ENCODE data around the gene SEPTIN12.
"Not testable (repeated sequence)": the region's sequence is repeated elsewhere in the genome, so short reads cannot be mapped to it uniquely, and the experiment has no call there.

Gene SEPTIN12

DNA sequence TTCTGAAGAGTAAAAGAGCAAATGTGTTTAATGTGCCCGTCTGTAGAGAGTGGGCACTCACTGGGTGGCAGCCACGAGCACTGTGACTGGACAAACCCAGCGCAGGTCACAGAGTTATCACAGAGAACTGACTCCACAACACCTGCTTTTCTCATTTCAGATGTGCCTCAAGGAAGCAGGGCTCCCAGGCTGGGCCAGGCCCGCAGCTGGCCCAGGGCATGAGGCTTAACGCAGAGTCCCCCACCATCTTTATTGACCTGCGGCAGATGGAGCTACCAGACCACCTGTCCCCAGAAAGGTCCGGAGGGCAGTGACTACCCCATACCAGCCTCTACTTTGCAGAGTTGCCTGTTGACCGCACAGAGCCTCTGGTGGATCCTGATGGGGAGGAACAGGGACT is 41.9 kb downstream of the SEPTIN12 start:
- Histone ChIP-seq H3K4me1 (ENCODE audit: control insufficient read depth, low read depth, low read length) (no peaks in the 10 kb centered on the region), H4K8ac (ENCODE audit: low read depth, low read length) (no peak overlapping the region), H3K4me3 (ENCODE audit: low read length) (no peak overlapping the region), H4K5ac (ENCODE audit: low read length) (no peak overlapping the region), H3K36me3 (ENCODE audit: control insufficient read depth, insufficient read depth, low read length) (peaks cover 3% of the 10 kb centered on the region), H3K79me2 (ENCODE audit: control insufficient read depth, insufficient read depth, low read length) (no peaks in the 10 kb centered on the region), H3K23ac (ENCODE audit: low read length) (no peak overlapping the region), H3K4ac (ENCODE audit: low read depth, low read length) (no peak overlapping the region), H2BK120ac (ENCODE audit: low read depth, low read length) (no peak overlapping the region), H3K27ac (ENCODE audit: low read depth, low read length) (no peak overlapping the region), H3K27me3 (ENCODE audit: insufficient read depth, low read length, poor library complexity) (no peaks in the 10 kb centered on the region), H3K79me1 (ENCODE audit: low read length) (no peaks in the 10 kb centered on the region), H3K18ac (ENCODE audit: low read length) (no peak overlapping the region), H2BK5ac (ENCODE audit: low read length) (no peak overlapping the region), H3K56ac (ENCODE audit: low read length) (no peak overlapping the region), H3K9ac (ENCODE audit: low read length) (no peak overlapping the region), H2AK5ac (ENCODE audit: low read length) (no peak overlapping the region), H3K4me2 (ENCODE audit: low read length) (no peak overlapping the region), H2BK15ac (replicated peaks; ENCODE audit: low read depth) (no peak overlapping the region)
- DNase-seq: no peak
- WGBS (ENCODE audit: extremely low coverage, insufficient coverage, low lambda C conversion rate): no CpG with 5 or more reads among the region's 8 CpGs

DNA sequence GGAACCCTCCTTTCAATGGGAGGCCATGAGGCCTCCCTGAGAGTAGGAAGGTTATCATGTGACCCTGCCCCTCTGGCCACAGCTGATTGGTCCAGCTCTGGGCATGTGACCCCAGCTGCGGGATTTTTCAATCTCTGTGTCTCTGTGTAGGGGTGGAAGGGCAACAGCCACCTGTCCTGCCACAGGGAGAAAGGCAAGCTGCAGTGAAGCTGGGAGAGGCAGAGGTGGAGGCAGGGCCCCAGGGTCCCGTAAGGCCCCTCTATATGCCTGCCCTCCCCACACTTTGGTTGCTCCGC is 42.9 kb downstream of the SEPTIN12 start:
- Histone ChIP-seq H3K27me3 (ENCODE audit: insufficient read depth, low read length, poor library complexity) (no peaks in the 10 kb centered on the region), H3K18ac (ENCODE audit: low read length) (no peak overlapping the region), H3K79me2 (ENCODE audit: control insufficient read depth, insufficient read depth, low read length) (no peaks in the 10 kb centered on the region), H2BK5ac (ENCODE audit: low read length) (no peak overlapping the region), H3K56ac (ENCODE audit: low read length) (no peak overlapping the region), H2AK5ac (ENCODE audit: low read length) (no peak overlapping the region), H3K79me1 (ENCODE audit: low read length) (no peaks in the 10 kb centered on the region), H3K4ac (ENCODE audit: low read depth, low read length) (no peak overlapping the region), H4K8ac (ENCODE audit: low read depth, low read length) (no peak overlapping the region), H3K4me1 (ENCODE audit: control insufficient read depth, low read depth, low read length) (no peaks in the 10 kb centered on the region), H4K5ac (ENCODE audit: low read length) (no peak overlapping the region), H3K4me3 (ENCODE audit: low read length) (no peak overlapping the region), H3K9ac (ENCODE audit: low read length) (no peak overlapping the region), H3K23ac (ENCODE audit: low read length) (no peak overlapping the region), H2BK15ac (replicated peaks; ENCODE audit: low read depth) (no peak overlapping the region), H3K4me2 (ENCODE audit: low read length) (no peak overlapping the region), H3K36me3 (ENCODE audit: control insufficient read depth, insufficient read depth, low read length) (no peaks in the 10 kb centered on the region), H2BK120ac (ENCODE audit: low read depth, low read length) (no peak overlapping the region), H3K27ac (ENCODE audit: low read depth, low read length) (no peak overlapping the region)
- no CpG with 5 or more reads among the region's 3 CpGs for WGBS (ENCODE audit: extremely low coverage, insufficient coverage, low lambda C conversion rate)
- peak; percentile 33 for DNase-seq

DNA sequence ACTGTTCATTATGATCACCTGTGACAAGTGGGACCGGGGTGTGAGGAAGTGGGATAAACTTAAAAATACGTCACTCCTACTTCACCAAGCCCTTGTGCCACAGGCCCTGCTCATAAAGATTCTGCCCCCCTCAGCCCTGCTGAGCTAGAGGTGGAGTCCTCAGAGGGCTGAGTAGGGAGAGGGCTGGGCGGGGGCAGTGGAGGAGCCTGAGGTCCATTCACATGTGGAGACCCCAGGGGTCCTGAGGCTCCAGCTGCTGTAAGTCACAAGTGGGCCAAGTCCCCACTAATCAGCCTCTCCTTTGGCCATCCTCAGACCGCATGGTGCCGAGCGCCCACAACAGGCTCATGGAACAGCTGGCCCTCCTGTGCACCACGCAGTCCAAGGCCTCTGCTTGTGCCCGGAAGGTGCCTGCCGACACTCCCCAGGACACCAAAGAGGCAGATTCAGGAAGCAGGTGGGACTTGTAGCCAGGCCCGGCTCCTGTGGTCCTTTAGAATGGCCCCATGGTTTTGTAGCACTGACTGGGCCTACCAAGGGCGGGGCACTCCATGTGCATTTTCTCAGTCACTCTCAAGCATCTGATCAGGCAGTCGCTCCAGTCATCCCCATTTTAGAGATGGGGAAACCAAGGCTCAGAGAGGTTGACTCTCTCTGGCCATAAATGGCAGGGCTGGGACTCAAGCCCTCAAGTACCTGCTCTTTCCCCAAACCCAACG is 43.4 kb downstream of the SEPTIN12 start:
- no peak overlapping the region for H3K23ac ChIP-seq (ENCODE audit: low read length)
- WGBS (ENCODE audit: extremely low coverage, insufficient coverage, low lambda C conversion rate): no CpG with 5 or more reads among the region's 13 CpGs

DNA sequence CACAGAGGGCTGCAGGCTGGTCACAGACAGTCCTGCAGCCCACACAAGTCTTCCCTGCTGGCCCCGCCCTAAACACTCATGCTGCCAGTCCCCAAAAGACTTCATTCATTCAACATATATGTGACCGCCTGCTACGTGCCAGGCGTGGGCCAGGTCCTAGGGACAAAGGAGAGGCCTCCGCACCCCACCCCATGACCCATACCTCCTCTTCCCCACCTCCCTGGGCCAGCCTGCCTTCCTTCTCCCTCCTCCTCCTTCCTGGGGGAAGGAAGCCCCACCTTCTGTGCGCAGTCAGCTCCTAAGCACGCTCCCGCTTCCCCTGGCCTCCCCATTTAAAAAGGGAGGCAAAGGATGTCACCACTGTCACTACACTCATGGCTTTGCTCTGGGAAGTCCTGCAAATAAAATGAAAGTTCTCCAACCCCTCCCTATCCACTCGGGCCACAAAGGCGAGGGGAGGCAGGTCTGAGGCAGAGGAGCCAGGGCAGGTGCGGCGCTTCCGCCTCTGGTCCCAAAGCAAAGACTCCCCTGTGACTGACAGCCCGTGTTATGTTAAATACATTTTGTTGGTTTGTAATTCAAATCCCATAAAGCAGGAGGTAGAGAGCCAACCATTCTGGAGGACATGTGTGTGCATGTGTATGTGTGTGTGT is 44.8 kb downstream of the SEPTIN12 start:
- no peak overlapping the region for H3K4ac ChIP-seq (ENCODE audit: low read depth, low read length)
- no peak overlapping the region for H4K5ac ChIP-seq (ENCODE audit: low read length)
- H3K79me1 ChIP-seq (ENCODE audit: low read length): no peaks in the 10 kb centered on the region
- H3K4me2 ChIP-seq (ENCODE audit: low read length): no peak overlapping the region
- no peak overlapping the region for H2BK5ac ChIP-seq (ENCODE audit: low read length)
- no peak overlapping the region for H3K23ac ChIP-seq (ENCODE audit: low read length)
- no peak overlapping the region for H2BK120ac ChIP-seq (ENCODE audit: low read depth, low read length)
- no peak overlapping the region for H3K4me3 ChIP-seq (ENCODE audit: low read length)
- no peaks in the 10 kb centered on the region for H3K36me3 ChIP-seq (ENCODE audit: control insufficient read depth, insufficient read depth, low read length)
- H3K27ac ChIP-seq (ENCODE audit: low read depth, low read length): no peak overlapping the region
- H2BK15ac ChIP-seq (replicated peaks; ENCODE audit: low read depth): no peak overlapping the region
- H3K18ac ChIP-seq (ENCODE audit: low read length): no peak overlapping the region
- no peak overlapping the region for H2AK5ac ChIP-seq (ENCODE audit: low read length)
- no peak overlapping the region for H3K56ac ChIP-seq (ENCODE audit: low read length)
- no peaks in the 10 kb centered on the region for H3K4me1 ChIP-seq (ENCODE audit: control insufficient read depth, low read depth, low read length)
- no peak for DNase-seq
- WGBS (ENCODE audit: extremely low coverage, insufficient coverage, low lambda C conversion rate): no CpG with 5 or more reads among the region's 14 CpGs
- H3K79me2 ChIP-seq (ENCODE audit: control insufficient read depth, insufficient read depth, low read length): no peaks in the 10 kb centered on the region
- H4K8ac ChIP-seq (ENCODE audit: low read depth, low read length): no peak overlapping the region
- H3K27me3 ChIP-seq (ENCODE audit: insufficient read depth, low read length, poor library complexity): no peaks in the 10 kb centered on the region
- no peak overlapping the region for H3K9ac ChIP-seq (ENCODE audit: low read length)

More for the DNA sequence above, 43.4 kb downstream of the SEPTIN12 start:
- Histone ChIP-seq H3K4me3 (ENCODE audit: low read length) (no peak overlapping the region), H2BK120ac (ENCODE audit: low read depth, low read length) (no peak overlapping the region), H2BK15ac (replicated peaks; ENCODE audit: low read depth) (no peak overlapping the region), H3K4me2 (ENCODE audit: low read length) (no peak overlapping the region), H3K18ac (ENCODE audit: low read length) (no peak overlapping the region), H3K9ac (ENCODE audit: low read length) (no peak overlapping the region), H3K27ac (ENCODE audit: low read depth, low read length) (no peak overlapping the region), H4K8ac (ENCODE audit: low read depth, low read length) (no peak overlapping the region), H2BK5ac (ENCODE audit: low read length) (no peak overlapping the region), H3K36me3 (ENCODE audit: control insufficient read depth, insufficient read depth, low read length) (no peaks in the 10 kb centered on the region), H3K4ac (ENCODE audit: low read depth, low read length) (no peak overlapping the region), H3K79me1 (ENCODE audit: low read length) (no peaks in the 10 kb centered on the region), H4K5ac (ENCODE audit: low read length) (no peak overlapping the region), H2AK5ac (ENCODE audit: low read length) (no peak overlapping the region), H3K56ac (ENCODE audit: low read length) (no peak overlapping the region), H3K79me2 (ENCODE audit: control insufficient read depth, insufficient read depth, low read length) (no peaks in the 10 kb centered on the region), H3K4me1 (ENCODE audit: control insufficient read depth, low read depth, low read length) (no peaks in the 10 kb centered on the region), H3K27me3 (ENCODE audit: insufficient read depth, low read length, poor library complexity) (no peaks in the 10 kb centered on the region)
- DNase-seq: no peak

DNA sequence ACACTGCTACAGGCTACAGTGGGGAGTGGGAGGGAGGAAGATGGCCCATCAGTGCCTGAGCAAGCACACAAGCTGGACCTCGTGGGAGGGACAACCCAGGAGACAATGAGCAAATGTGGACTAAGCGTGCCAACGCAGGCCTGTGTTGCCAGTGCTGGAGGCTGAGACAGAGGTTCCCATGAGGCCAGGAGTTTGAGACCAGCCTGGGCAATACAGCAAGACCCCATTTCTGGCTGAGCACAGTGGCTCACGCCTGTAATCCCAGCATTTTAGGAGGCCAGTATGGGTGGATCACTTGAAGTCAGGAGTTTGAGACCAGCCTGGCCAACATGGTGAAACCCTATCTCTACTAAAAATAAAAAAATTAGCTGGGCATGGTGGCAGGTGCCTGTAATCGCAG is 49.8 kb downstream of the SEPTIN12 start:
- H4K8ac ChIP-seq (ENCODE audit: low read depth, low read length); H3K9ac ChIP-seq (ENCODE audit: low read length); H3K36me3 ChIP-seq (ENCODE audit: control insufficient read depth, insufficient read depth, low read length); H2BK120ac ChIP-seq (ENCODE audit: low read depth, low read length); DNase-seq; H3K27ac ChIP-seq (ENCODE audit: low read depth, low read length); H3K4ac ChIP-seq (ENCODE audit: low read depth, low read length); H3K4me1 ChIP-seq (ENCODE audit: control insufficient read depth, low read depth, low read length); H2BK5ac ChIP-seq (ENCODE audit: low read length); H4K5ac ChIP-seq (ENCODE audit: low read length); H2BK15ac ChIP-seq (replicated peaks; ENCODE audit: low read depth); H3K79me2 ChIP-seq (ENCODE audit: control insufficient read depth, insufficient read depth, low read length); H3K79me1 ChIP-seq (ENCODE audit: low read length); H3K18ac ChIP-seq (ENCODE audit: low read length); H3K23ac ChIP-seq (ENCODE audit: low read length); H3K27me3 ChIP-seq (ENCODE audit: insufficient read depth, low read length, poor library complexity); H3K4me3 ChIP-seq (ENCODE audit: low read length); H2AK5ac ChIP-seq (ENCODE audit: low read length); H3K4me2 ChIP-seq (ENCODE audit: low read length): not testable (repeated sequence)
- no CpG with 5 or more reads among the region's 5 CpGs for WGBS (ENCODE audit: extremely low coverage, insufficient coverage, low lambda C conversion rate)
- peak overlapping the region; percentile 15 for H3K56ac ChIP-seq (ENCODE audit: low read length)

DNA sequence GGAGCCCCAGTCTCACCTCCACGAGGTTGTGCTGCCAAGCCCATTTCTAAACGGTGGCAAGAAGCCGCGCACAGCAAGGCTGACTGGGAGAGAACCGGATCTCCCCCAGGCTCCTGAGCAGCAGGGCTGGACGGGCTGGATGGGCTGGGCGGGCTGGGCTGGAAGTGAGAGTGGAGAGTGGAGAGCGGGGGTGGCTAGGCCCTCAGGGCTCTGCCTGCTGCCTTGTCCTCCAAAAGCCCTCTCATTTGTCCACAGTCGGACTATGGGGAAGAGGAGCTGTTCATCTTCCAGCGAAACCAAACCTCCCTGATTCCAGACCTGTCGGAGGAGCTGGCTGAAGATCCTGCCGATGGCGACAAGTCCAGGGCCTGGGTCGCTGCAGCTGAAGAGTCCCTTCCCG is 50.6 kb downstream of the SEPTIN12 start:
- no peak overlapping the region for H2BK120ac ChIP-seq (ENCODE audit: low read depth, low read length)
- no peak overlapping the region for H3K23ac ChIP-seq (ENCODE audit: low read length)
- H2BK5ac ChIP-seq (ENCODE audit: low read length): no peak overlapping the region
- no peaks in the 10 kb centered on the region for H3K36me3 ChIP-seq (ENCODE audit: control insufficient read depth, insufficient read depth, low read length)
- H3K18ac ChIP-seq (ENCODE audit: low read length): no peak overlapping the region
- no CpG with 5 or more reads among the region's 15 CpGs for WGBS (ENCODE audit: extremely low coverage, insufficient coverage, low lambda C conversion rate)
- H4K8ac ChIP-seq (ENCODE audit: low read depth, low read length): no peak overlapping the region
- H3K4me2 ChIP-seq (ENCODE audit: low read length): no peak overlapping the region
- H3K79me1 ChIP-seq (ENCODE audit: low read length): no peaks in the 10 kb centered on the region
- no peak overlapping the region for H2BK15ac ChIP-seq (replicated peaks; ENCODE audit: low read depth)
- H3K27me3 ChIP-seq (ENCODE audit: insufficient read depth, low read length, poor library complexity): no peaks in the 10 kb centered on the region
- H3K79me2 ChIP-seq (ENCODE audit: control insufficient read depth, insufficient read depth, low read length): peaks cover 3% of the 10 kb centered on the region
- no peak overlapping the region for H3K27ac ChIP-seq (ENCODE audit: low read depth, low read length)
- no peak overlapping the region for H3K4ac ChIP-seq (ENCODE audit: low read depth, low read length)
- H3K4me3 ChIP-seq (ENCODE audit: low read length): no peak overlapping the region
- no peak overlapping the region for H2AK5ac ChIP-seq (ENCODE audit: low read length)
- no peaks in the 10 kb centered on the region for H3K4me1 ChIP-seq (ENCODE audit: control insufficient read depth, low read depth, low read length)
- H3K56ac ChIP-seq (ENCODE audit: low read length): no peak overlapping the region
- H4K5ac ChIP-seq (ENCODE audit: low read length): no peak overlapping the region
- H3K9ac ChIP-seq (ENCODE audit: low read length): no peak overlapping the region
- DNase-seq: no peak

All from mesendoderm (in vitro differentiated cells).